BLaER1 treated with 17β-estradiol and CSF1 and Interleukin-3, amounts not matched to agents 10 nM and 100 nM (cell line): ENCODE results near the gene GRIK2.

Source experiments
- H3K27ac ChIP-seq, 11 experiments: shearing (Covaris generic); formaldehyde crosslinking; 2 replicates each; pipeline ENCODE4 v1.8.1; 2022
- H3K27me3 ChIP-seq, 11 experiments: shearing (Covaris generic); formaldehyde crosslinking; 2 replicates each; pipeline ENCODE4 v1.8.1; 2022
- H3K36me3 ChIP-seq, 11 experiments: shearing (Covaris generic); formaldehyde crosslinking; 2 replicates each; pipeline ENCODE4 v1.8.1; 2022
- H3K4me1 ChIP-seq, 10 experiments: shearing (Covaris generic); formaldehyde crosslinking; 2 replicates each; pipeline ENCODE4 v1.8.1; 2022
- H3K4me2 ChIP-seq, 11 experiments: shearing (Covaris generic); formaldehyde crosslinking; 2 replicates each; pipeline ENCODE4 v1.8.1; 2022
- H3K4me3 ChIP-seq, 10 experiments: shearing (Covaris generic); formaldehyde crosslinking; 2 replicates each; pipeline ENCODE4 v1.8.1; 2022
- H3K9ac ChIP-seq, 11 experiments: shearing (Covaris generic); formaldehyde crosslinking; 2 replicates each; pipeline ENCODE4 v1.8.1; 2022
- H3K9me3 ChIP-seq, 11 experiments: shearing (Covaris generic); formaldehyde crosslinking; replicated peaks in 1 of 11; 2 replicates each; pipeline ENCODE4 v1.8.1; 2022
- H4K20me1 ChIP-seq, 11 experiments: shearing (Covaris generic); formaldehyde crosslinking; 2 replicates each; pipeline ENCODE4 v1.8.1; 2022
- Cebpa-rat ChIP-seq, 11 experiments: shearing (Covaris generic); IDR thresholded peaks; 2 replicates each; pipeline ENCODE4 v1.8.1; 2022

GRIK2 gene

DNA sequence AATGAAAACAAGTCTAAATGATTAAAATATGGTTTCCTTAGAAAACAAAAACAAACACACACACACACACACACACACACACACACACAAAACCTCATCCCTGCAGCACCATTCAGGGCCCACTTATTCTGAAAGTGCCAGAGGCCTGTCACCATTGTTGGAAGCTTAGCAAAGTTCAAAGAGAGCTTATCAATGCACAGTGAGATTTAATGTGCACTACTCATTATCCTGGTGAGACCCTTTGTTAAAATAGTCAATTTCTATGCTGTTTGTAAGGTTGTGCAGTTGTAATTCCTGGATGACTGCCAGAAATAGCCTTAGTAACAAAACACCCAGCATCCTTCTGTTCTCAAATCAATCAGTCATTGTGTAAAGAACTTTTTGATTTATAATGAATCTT is 482.9 kb downstream of the GRIK2 start:
- H3K4me3 ChIP-seq = no peak overlapping the region
- no peaks in the 10 kb centered on the region for H3K9me3 ChIP-seq
- no peaks in the 10 kb centered on the region for H3K36me3 ChIP-seq
- H3K9ac ChIP-seq = no peak overlapping the region
- no peak overlapping the region for H3K4me2 ChIP-seq
- H4K20me1 ChIP-seq = no peaks in the 10 kb centered on the region
- TF ChIP-seq Cebpa-rat (IDR thresholded peaks at IDR 0.05) = no peak
- H3K27ac ChIP-seq = no peak overlapping the region
- no peaks in the 10 kb centered on the region for H3K4me1 ChIP-seq
- no peaks in the 10 kb centered on the region for H3K27me3 ChIP-seq

DNA sequence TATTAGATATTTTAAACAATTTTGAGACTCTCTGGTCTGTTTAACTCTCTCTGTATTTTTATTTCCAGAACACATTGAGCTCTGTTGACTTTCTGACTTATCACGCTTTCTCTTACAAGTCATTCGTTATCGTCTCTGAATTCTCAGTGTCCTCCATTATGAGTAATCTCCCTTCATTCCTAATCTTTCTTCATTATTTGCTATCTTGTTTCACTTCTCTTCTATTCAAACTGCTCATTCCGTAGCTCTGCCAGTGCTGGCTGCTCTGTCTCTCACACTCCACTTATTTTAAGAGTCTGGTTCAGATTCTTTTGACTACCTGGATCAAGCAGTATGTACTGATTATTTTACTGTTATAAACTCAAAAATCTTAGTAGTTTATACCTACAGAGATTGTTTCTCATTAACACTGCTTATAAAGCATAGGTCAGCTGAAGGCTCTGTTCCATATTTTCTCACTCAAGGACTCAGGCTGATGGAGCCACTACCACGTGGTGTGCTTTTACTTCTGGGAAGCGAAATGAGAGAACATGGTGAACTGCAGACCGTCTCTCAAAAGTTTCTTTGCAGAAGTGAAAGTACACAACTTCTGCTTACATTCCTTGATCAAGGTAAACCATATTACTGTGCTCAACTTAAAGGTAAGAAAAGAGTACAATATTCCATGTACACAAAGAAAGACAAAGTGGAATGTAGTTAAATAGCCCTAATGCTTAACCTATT is 485.2 kb downstream of the GRIK2 start:
- H3K9ac ChIP-seq = no peak overlapping the region
- no peaks in the 10 kb centered on the region for H3K27me3 ChIP-seq
- no peaks in the 10 kb centered on the region for H4K20me1 ChIP-seq
- H3K36me3 ChIP-seq = no peaks in the 10 kb centered on the region
- H3K27ac ChIP-seq = no peak overlapping the region
- TF ChIP-seq Cebpa-rat (IDR thresholded peaks at IDR 0.05) = no peak
- no peak overlapping the region for H3K4me3 ChIP-seq
- no peaks in the 10 kb centered on the region for H3K9me3 ChIP-seq
- H3K4me1 ChIP-seq = no peaks in the 10 kb centered on the region
- H3K4me2 ChIP-seq = no peak overlapping the region

DNA sequence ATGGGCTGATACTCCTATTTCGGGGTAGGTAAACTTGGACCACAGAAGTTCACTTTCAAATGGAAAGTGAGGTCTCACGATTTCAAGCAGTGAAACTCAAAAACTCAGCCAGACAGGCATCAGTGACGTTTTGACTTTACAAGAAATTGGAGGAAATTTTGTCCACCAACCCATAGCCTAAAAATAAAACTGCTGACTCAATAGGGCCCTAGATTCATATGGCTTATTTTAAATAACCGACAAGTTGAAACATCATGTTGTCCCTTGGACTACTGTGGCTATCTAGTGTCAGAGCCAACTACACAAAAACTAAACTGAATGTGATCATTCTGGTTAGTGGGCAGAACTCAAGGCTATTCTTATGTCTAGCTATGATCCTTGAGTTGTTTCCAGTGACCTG is 486.3 kb downstream of the GRIK2 start:
- H3K4me3 ChIP-seq = no peak overlapping the region
- H3K9me3 ChIP-seq = no peaks in the 10 kb centered on the region
- no peak overlapping the region for H3K27ac ChIP-seq
- H3K36me3 ChIP-seq = no peaks in the 10 kb centered on the region
- H3K4me2 ChIP-seq = no peak overlapping the region
- H3K27me3 ChIP-seq = no peaks in the 10 kb centered on the region
- no peaks in the 10 kb centered on the region for H3K4me1 ChIP-seq
- H3K9ac ChIP-seq = no peak overlapping the region
- H4K20me1 ChIP-seq = no peaks in the 10 kb centered on the region
- no peak for TF ChIP-seq Cebpa-rat (IDR thresholded peaks at IDR 0.05)

DNA sequence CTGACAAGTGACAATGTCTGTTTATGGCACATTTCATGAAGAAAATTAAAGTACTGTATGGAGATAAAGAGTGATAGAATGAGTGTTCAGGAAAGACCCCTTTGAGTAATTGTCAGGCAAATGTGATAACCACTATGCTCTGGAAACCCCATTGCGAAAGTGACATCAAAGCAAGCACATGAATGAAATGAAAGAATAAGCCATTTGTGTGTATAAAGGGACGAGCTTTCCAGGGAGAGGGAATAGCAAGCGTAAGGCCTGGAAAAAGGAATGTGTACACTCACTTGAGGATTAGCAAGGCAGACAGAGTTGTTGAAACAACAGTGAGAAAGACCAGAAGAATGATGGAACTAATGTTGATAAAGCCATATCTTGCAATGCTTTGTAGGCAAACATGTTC is 490.0 kb downstream of the GRIK2 start:
- Histone ChIP-seq H3K27me3 (no peaks in the 10 kb centered on the region), H3K9ac (no peak overlapping the region), H3K4me2 (no peak overlapping the region), H3K36me3 (no peaks in the 10 kb centered on the region), H4K20me1 (no peaks in the 10 kb centered on the region), H3K4me1 (no peaks in the 10 kb centered on the region; a peak in 1 of 20 replicates), H3K27ac (no peak overlapping the region), H3K4me3 (no peak overlapping the region), H3K9me3 (no peaks in the 10 kb centered on the region)
- TF ChIP-seq Cebpa-rat (IDR thresholded peaks at IDR 0.05) = no peak

DNA sequence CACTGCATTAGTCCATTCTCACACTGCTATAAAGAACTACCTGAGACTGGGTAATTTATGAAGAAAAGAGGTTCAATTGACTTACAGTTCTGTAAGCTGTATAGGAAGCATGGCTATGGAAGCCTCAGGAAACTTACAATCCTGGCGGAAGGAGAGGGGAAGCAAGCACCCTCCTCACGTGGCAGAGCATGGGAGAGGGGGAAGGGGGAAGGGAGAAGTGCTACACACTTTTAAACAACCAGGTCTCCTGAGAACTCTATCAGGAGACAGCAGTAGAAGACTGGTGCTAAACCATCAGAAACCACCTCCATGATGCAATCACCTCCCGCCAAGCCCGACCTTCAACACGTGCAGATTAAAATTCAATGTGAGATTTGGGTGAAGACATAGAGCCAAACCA is 494.0 kb downstream of the GRIK2 start:
- Histone ChIP-seq H3K4me2 (no peak overlapping the region), H3K4me1 (no peaks in the 10 kb centered on the region; a peak in 1 of 20 replicates), H3K36me3 (no peaks in the 10 kb centered on the region), H4K20me1 (no peaks in the 10 kb centered on the region), H3K27me3 (no peaks in the 10 kb centered on the region), H3K9ac (no peak overlapping the region), H3K27ac (no peak overlapping the region), H3K9me3 (no peaks in the 10 kb centered on the region), H3K4me3 (no peak overlapping the region)
- TF ChIP-seq Cebpa-rat (IDR thresholded peaks at IDR 0.05) = no peak

DNA sequence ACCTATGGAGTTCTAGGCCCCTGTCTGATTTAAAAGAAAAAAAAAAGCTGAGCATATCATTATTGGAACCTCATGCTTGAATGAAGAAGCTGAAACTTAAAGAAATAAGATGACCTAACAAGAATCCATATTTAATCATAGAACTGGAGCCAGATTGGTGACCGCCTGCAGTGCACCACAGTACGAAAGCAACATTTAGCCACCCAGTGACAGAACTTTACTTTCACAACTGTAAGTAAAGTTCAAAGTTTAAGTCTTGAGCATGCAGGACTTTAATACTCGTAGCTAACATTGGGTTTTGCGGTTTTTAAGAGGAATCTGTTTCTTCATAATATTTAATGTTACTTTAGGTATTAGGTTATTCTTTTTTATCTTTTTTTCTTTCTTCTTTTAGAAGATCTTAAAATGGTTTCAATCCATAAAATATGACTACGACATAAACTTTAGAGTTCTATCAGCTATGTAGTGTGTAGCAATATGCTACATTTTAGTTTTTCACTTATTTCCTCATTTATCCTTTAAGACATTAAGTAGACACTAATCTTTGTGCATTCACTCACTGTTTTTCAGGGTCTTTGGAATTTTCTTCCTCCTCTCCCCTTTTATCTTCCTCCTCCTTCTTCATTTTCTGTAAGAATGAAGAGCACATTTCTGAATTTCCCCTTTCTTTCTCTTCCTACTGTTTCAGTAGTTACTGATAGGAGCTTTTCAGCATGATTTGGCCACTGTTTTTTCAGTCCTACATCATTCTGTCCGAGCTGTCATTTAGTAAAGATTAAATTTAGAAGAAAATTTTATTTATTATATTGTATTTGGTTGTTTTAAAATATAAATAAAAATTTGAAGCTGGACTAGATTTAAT is 514.1 kb downstream of the GRIK2 start:
- no peak overlapping the region for H3K9ac ChIP-seq
- no peaks in the 10 kb centered on the region for H3K9me3 ChIP-seq
- H3K27ac ChIP-seq = no peak overlapping the region
- no peaks in the 10 kb centered on the region for H3K27me3 ChIP-seq
- H4K20me1 ChIP-seq = no peaks in the 10 kb centered on the region
- no peaks in the 10 kb centered on the region for H3K4me1 ChIP-seq
- no peaks in the 10 kb centered on the region for H3K36me3 ChIP-seq
- no peak overlapping the region for H3K4me3 ChIP-seq
- no peak for TF ChIP-seq Cebpa-rat (IDR thresholded peaks at IDR 0.05)
- no peak overlapping the region for H3K4me2 ChIP-seq

DNA sequence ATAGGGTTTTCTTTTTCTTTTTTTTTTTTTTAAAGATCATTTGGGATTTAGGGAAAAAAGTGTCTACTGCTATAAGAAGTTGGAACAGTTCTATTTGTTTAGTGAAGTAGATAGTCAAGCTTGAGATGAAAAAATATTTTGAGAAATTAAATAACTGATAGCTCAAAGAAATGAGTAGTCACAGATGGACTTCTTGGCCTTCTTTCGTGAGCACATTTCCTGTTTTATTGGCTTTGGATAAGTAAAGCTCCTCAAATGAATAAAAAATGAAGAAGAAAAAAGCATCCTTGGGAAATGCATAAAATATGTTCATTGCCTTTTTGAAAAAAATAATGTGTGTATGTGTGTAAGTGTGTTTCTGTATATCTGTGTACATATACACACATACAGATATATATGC is 515.9 kb downstream of the GRIK2 start:
- Histone ChIP-seq H3K9me3 (no peaks in the 10 kb centered on the region), H3K9ac (no peak overlapping the region), H3K36me3 (no peaks in the 10 kb centered on the region), H3K27me3 (no peaks in the 10 kb centered on the region), H3K4me3 (no peak overlapping the region), H4K20me1 (no peaks in the 10 kb centered on the region), H3K4me1 (no peaks in the 10 kb centered on the region), H3K4me2 (no peak overlapping the region), H3K27ac (no peak overlapping the region)
- no peak for TF ChIP-seq Cebpa-rat (IDR thresholded peaks at IDR 0.05)

DNA sequence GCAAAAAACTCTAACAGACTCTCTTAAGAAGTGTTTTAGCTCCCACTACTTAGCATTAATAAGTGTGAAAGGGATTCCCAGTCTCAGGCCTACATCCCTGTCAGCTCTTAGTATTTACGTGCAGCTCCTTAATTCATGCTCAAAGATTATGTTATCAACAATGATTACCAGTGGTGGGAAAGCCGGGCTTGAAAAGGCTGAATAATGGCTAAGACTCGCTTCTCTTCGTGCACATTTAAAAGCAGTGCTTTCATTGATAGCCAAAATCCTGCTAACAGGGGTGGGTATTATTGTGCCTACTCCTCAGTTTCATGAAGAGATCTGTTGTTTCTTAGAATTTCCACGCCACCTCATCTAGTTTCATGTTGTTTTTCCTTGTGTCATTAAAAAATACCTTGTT is 518.8 kb downstream of the GRIK2 start:
- no peak overlapping the region for H3K27ac ChIP-seq
- no peaks in the 10 kb centered on the region for H3K27me3 ChIP-seq
- no peak overlapping the region for H3K9ac ChIP-seq
- no peak for TF ChIP-seq Cebpa-rat (IDR thresholded peaks at IDR 0.05)
- no peaks in the 10 kb centered on the region for H4K20me1 ChIP-seq
- no peaks in the 10 kb centered on the region for H3K36me3 ChIP-seq
- no peak overlapping the region for H3K4me2 ChIP-seq
- H3K9me3 ChIP-seq = no peaks in the 10 kb centered on the region
- no peaks in the 10 kb centered on the region for H3K4me1 ChIP-seq
- no peak overlapping the region for H3K4me3 ChIP-seq

DNA sequence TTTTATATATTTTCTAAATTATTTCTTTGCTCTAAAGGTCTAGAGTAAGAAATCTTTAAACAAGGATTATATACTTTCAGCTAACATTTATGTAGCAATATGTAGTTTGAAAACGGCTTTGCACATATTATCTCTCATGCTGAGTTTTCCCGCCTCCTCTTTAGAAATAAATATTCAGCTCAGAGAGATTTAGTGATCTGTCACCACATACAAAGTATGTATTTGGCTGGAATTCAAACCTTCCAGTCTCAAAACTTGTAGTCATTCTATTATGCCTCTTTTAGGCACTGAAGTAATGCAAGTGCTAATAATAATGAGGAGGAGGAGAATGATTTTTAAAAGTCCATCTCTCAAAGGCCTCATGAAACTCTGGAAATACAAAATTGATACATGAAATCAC is 525.0 kb downstream of the GRIK2 start:
- Histone ChIP-seq H3K27me3 (no peaks in the 10 kb centered on the region), H3K27ac (no peak overlapping the region), H4K20me1 (no peaks in the 10 kb centered on the region), H3K9me3 (no peaks in the 10 kb centered on the region), H3K9ac (no peak overlapping the region), H3K4me2 (no peak overlapping the region), H3K36me3 (no peaks in the 10 kb centered on the region), H3K4me1 (no peaks in the 10 kb centered on the region), H3K4me3 (no peak overlapping the region)
- TF ChIP-seq Cebpa-rat (IDR thresholded peaks at IDR 0.05) = no peak
